ENCODE data around the gene GPER1. TPM values are rescaled to one million over a fixed set of nuclear protein-coding genes. Genes with fewer than 3 reads are reported as not detected.

Gene GPER1
- total RNA-seq, 3 donors from 2014 or later, result 7.9 to 14.7 (median 9.8) TPM

GRCh38 chr7:1049006-1049741, 38.7 kb upstream of the GPER1 start:
- intact Hi-C loops (cut with DNase I, micrococcal nuclease), result no loop called here
- DNase-seq, result peak in 1 of 3 donors; percentile 49
- Histone ChIP-seq H3K36me3 (ENCODE audit: low read depth) (no peaks in the 10 kb centered on the region), H3K4me1 (ENCODE audit: low read depth) (peaks cover 20% of the 10 kb centered on the region), H3K4me3 (no peak overlapping the region), H3K9me3 (no peaks in the 10 kb centered on the region)
- TF ChIP-seq CTCF (IDR thresholded peaks at IDR 0.05), result no peak
- no peak for ATAC-seq

- Histone ChIP-seq H3K36me3 (ENCODE audit: low read depth) (no peaks in the 10 kb centered on the region), H3K4me1 (ENCODE audit: low read depth) (peaks cover 23% of the 10 kb centered on the region), H3K9me3 (no peaks in the 10 kb centered on the region), H3K4me3 (no peak overlapping the region)
- intact Hi-C loops (cut with DNase I, micrococcal nuclease), result no loop called here
- no peak for ATAC-seq
- peak in 1 of 3 donors; percentile 49 for DNase-seq
- TF ChIP-seq CTCF (IDR thresholded peaks at IDR 0.05), result no peak
Observed at GRCh38 chr7:1049801-1050200, 38.1 kb upstream of the GPER1 start.

GRCh38 chr7:1050254-1050906, 37.5 kb upstream of the GPER1 start:
- H3K4me3 ChIP-seq, result no peak overlapping the region
- ATAC-seq, result no peak
- DNase-seq, result peak in 1 of 3 donors; percentile 40
- peaks cover 17% of the 10 kb centered on the region for H3K4me1 ChIP-seq (ENCODE audit: low read depth)
- no peaks in the 10 kb centered on the region for H3K9me3 ChIP-seq
- no peaks in the 10 kb centered on the region for H3K36me3 ChIP-seq (ENCODE audit: low read depth)
- intact Hi-C loops (cut with DNase I, micrococcal nuclease), result no loop called here
- no peak for TF ChIP-seq CTCF (IDR thresholded peaks at IDR 0.05)

DNA sequence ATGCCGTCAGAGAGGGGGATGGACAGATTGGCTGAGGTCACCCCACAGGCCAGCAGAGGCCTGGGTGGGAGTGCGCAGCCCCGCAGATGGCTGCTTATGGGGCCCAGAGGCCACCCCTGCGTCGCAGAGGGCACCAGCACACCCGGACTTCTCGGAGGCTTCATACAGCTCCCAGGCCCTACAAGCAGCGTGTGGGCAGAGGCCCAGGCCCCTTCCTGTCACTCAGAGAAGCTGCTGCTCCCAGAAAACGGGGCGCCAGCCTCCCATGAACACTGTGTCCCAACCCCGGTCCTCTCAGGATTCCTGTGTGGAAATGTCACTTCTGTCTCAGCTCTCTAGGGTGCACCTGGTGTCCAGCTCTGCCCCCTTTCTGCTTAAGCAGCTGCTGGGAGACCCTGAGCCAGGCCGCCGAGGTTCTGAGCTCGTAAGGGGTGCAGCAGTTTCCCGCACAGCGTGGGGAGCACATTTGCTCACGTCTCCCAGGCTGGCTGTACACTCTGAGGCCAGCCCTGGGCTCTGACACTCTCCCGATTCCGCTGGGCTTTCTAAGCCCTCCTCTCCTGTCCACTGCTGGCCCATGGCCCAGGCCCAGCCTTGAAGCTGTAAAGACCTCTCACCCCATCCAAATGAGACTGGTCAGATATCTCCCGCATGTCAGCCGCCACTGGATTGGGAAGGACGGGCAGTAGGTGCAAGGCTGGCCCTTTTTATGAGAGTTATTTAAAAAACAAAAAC, 36.8 kb upstream of the GPER1 start:
- TF ChIP-seq CTCF (IDR thresholded peaks at IDR 0.05), result no peak
- H3K4me1 ChIP-seq (ENCODE audit: low read depth), result peaks cover 17% of the 10 kb centered on the region
- H3K9me3 ChIP-seq, result no peaks in the 10 kb centered on the region
- intact Hi-C loops (cut with DNase I, micrococcal nuclease), result no loop called here
- ATAC-seq (no peak), DNase-seq (peak in 1 of 3 donors; percentile 47)
- no peaks in the 10 kb centered on the region for H3K36me3 ChIP-seq (ENCODE audit: low read depth)
- H3K4me3 ChIP-seq, result no peak overlapping the region

DNA sequence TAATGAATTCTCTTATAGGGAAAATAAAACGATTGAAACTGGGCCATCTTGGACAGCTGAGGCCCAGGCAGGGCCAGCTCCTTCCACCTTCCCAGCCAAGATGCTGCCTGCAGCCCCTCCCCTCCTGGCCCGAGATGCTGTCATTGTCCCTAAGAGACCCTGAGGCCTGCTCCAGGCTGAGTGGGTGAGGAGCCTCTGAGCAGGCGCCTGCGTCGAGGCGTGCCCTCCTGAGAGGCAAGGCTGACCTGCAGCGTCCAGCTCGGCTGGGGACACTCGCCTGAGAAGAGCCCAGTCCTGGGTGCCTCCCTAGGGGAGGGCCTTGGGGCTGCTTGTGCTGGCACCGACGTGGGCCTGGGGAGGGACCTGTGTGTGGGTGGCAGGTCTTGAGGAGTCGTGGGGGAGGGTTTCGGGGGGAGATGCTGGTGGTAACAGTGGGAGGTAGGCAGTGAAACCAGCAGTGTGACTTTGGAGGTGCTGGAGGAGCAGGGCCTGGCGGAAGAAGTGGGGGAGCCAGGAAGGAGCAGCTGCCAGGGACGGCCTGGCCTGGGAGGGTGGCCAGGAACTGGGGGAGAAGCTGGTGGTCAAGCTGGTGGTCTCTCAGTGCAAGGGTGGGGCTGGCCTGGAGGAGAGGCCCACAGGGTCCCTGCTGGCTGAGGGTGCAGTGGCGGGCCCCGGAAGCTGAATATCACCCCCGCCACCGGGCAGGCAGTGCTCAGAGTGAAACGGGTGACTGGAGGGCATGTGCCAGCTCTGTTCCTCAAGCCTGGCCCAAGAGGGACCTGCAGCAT, 35.7 kb upstream of the GPER1 start:
- TF ChIP-seq CTCF (IDR thresholded peaks at IDR 0.05), result no peak
- ATAC-seq (no peak), DNase-seq (peak in 1 of 3 donors; percentile 50)
- H3K4me1 ChIP-seq (ENCODE audit: low read depth), result peaks cover 13% of the 10 kb centered on the region
- no peaks in the 10 kb centered on the region for H3K36me3 ChIP-seq (ENCODE audit: low read depth)
- intact Hi-C loops (cut with DNase I, micrococcal nuclease), result no loop called here
- no peaks in the 10 kb centered on the region for H3K9me3 ChIP-seq
- no peak overlapping the region for H3K4me3 ChIP-seq
